ENCODE data around the gene INAVA.

The INAVA gene

DNA sequence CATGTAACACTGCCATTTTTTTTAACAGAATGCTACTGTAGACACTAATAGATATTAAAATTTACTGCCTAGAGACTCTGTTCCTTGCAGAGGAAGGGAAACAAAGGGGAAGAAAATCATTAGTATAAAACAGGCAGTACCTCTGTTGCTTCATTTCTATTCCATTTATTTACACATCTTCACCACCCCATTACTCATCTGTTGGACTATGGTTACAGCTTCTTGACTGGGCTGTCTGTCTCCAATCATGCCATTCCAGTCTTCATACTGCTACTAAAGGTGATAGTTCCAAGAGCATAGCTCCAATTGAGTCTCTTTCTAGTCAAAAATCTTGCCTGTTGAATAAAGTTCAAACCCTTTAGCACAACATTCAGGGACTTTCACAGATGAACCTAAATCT, 44.1 kb upstream of the INAVA start:
- Histone ChIP-seq H3K4me2 (ENCODE audit: low read length) (no peak overlapping the region), H4K20me1 (ENCODE audit: insufficient read depth, low read length) (no peaks in the 10 kb centered on the region), H2AFZ (ENCODE audit: low read depth, low read length) (no peak overlapping the region), H3K4me3 (ENCODE audit: low read length) (no peak overlapping the region), H3K36me3 (replicated peaks; ENCODE audit: low read depth, low read length) (peaks cover 25% of the 10 kb centered on the region), H3K27ac (ENCODE audit: low read length) (no peak overlapping the region), H3K27me3 (ENCODE audit: low read depth, low read length) (no peaks in the 10 kb centered on the region), H3K9ac (ENCODE audit: low read length) (no peak overlapping the region), H3K9me3 (ENCODE audit: insufficient read depth, low read length) (no peaks in the 10 kb centered on the region), H3K4me1 (ENCODE audit: low read length) (no peaks in the 10 kb centered on the region), H3K79me2 (ENCODE audit: low read length) (no peaks in the 10 kb centered on the region)
- TF ChIP-seq CTCF (IDR thresholded peaks at IDR 0.05; ENCODE audit: low read depth, low read length), result no peak
- no peak for TF ChIP-seq EZH2phosphoT487 (IDR thresholded peaks at IDR 0.05; ENCODE audit: low read depth)

- H3K4me3 ChIP-seq (ENCODE audit: low read length), result no peak overlapping the region
- H3K27ac ChIP-seq (ENCODE audit: low read length), result no peak overlapping the region
- H3K9me3 ChIP-seq (ENCODE audit: insufficient read depth, low read length), result no peaks in the 10 kb centered on the region
- no peaks in the 10 kb centered on the region for H3K79me2 ChIP-seq (ENCODE audit: low read length)
- H4K20me1 ChIP-seq (ENCODE audit: insufficient read depth, low read length), result no peaks in the 10 kb centered on the region
- H2AFZ ChIP-seq (ENCODE audit: low read depth, low read length), result no peak overlapping the region
- H3K27me3 ChIP-seq (ENCODE audit: low read depth, low read length), result no peaks in the 10 kb centered on the region
- no peak overlapping the region for H3K4me2 ChIP-seq (ENCODE audit: low read length)
- H3K4me1 ChIP-seq (ENCODE audit: low read length), result peaks cover 12% of the 10 kb centered on the region
- H3K36me3 ChIP-seq (replicated peaks; ENCODE audit: low read depth, low read length), result peaks cover 22% of the 10 kb centered on the region
- TF ChIP-seq EZH2phosphoT487 (IDR thresholded peaks at IDR 0.05; ENCODE audit: low read depth), result no peak
- H3K9ac ChIP-seq (ENCODE audit: low read length), result no peak overlapping the region
Measured at GRCh38 chr1:200856716-200857357, 37.9 kb upstream of the INAVA start.

GRCh38 chr1:200857804-200858203, 36.9 kb upstream of the INAVA start:
- Histone ChIP-seq H3K9ac (ENCODE audit: low read length) (no peak overlapping the region), H3K27ac (ENCODE audit: low read length) (no peak overlapping the region), H3K4me1 (ENCODE audit: low read length) (peaks cover 22% of the 10 kb centered on the region), H3K27me3 (ENCODE audit: low read depth, low read length) (no peaks in the 10 kb centered on the region), H3K4me3 (ENCODE audit: low read length) (no peak overlapping the region), H3K79me2 (ENCODE audit: low read length) (no peaks in the 10 kb centered on the region), H3K9me3 (ENCODE audit: insufficient read depth, low read length) (no peaks in the 10 kb centered on the region), H3K36me3 (replicated peaks; ENCODE audit: low read depth, low read length) (peaks cover 22% of the 10 kb centered on the region), H2AFZ (ENCODE audit: low read depth, low read length) (no peak overlapping the region), H4K20me1 (ENCODE audit: insufficient read depth, low read length) (no peaks in the 10 kb centered on the region), H3K4me2 (ENCODE audit: low read length) (no peak overlapping the region)
- no peak for TF ChIP-seq CTCF (IDR thresholded peaks at IDR 0.05; ENCODE audit: low read depth, low read length)
- TF ChIP-seq EZH2phosphoT487 (IDR thresholded peaks at IDR 0.05; ENCODE audit: low read depth), result no peak

GRCh38 chr1:200861937-200862647, 32.6 kb upstream of the INAVA start:
- H3K9me3 ChIP-seq (ENCODE audit: insufficient read depth, low read length), result no peaks in the 10 kb centered on the region
- H3K79me2 ChIP-seq (ENCODE audit: low read length), result no peaks in the 10 kb centered on the region
- H3K4me3 ChIP-seq (ENCODE audit: low read length), result peak overlapping the region; percentile 20
- H3K27me3 ChIP-seq (ENCODE audit: low read depth, low read length), result peaks cover 12% of the 10 kb centered on the region
- H2AFZ ChIP-seq (ENCODE audit: low read depth, low read length), result no peak overlapping the region
- H3K27ac ChIP-seq (ENCODE audit: low read length), result 0 out of 2 replicates have a peak overlapping the region, but pooled peaks have one; percentile 15
- H3K9ac ChIP-seq (ENCODE audit: low read length), result peak overlapping the region; percentile 6; the same call in 1 of the 2 replicates
- H3K4me1 ChIP-seq (ENCODE audit: low read length), result peaks cover 54% of the 10 kb centered on the region
- TF ChIP-seq CTCF (IDR thresholded peaks at IDR 0.05; ENCODE audit: low read depth, low read length) (no peak), EZH2phosphoT487 (IDR thresholded peaks at IDR 0.05; ENCODE audit: low read depth) (no peak)
- H3K36me3 ChIP-seq (replicated peaks; ENCODE audit: low read depth, low read length), result peaks cover 15% of the 10 kb centered on the region
- H3K4me2 ChIP-seq (ENCODE audit: low read length), result peak overlapping the region; percentile 60
- H4K20me1 ChIP-seq (ENCODE audit: insufficient read depth, low read length), result no peaks in the 10 kb centered on the region
